Naive thymus-derived CD4-positive, alpha-beta T cell (primary cell): ENCODE data around the gene ZNF469. TPM values are rescaled to one million over a fixed set of nuclear protein-coding genes. Genes with fewer than 3 reads are reported as not detected.
A peak's percentile ranks its signal among the peaks of the same experiment; 100 is the strongest.

Experiments
- ATAC-seq: fragments of 150-1000 bp; cut with Tn5 transposase; 2 replicates; pipeline ENCODE4 v1.10.0; 2021; ENCODE audit warnings: mild to moderate bottlenecking, moderate library complexity
- CTCF ChIA-PET: fragments of 350-600 bp; sonication (Branson Sonifier 250); formaldehyde crosslinking; loops from one replicate; lab custom pipeline; 2021; ENCODE audit warnings: antibody characterized with exemption; lab: Charles Lee
- POLR2A ChIA-PET: fragments of 350-600 bp; sonication (Branson Sonifier 250); formaldehyde crosslinking; loops from one replicate; lab custom pipeline; 2021; ENCODE audit warnings: antibody characterized with exemption, inconsistent platforms; lab: Charles Lee
- DNase-seq, 9 donors: peaks; one replicate each; pipeline versions ENCODE4 v3.0.0 to v3.0.0-alpha.2; 2020 to 2022; ENCODE audit warnings: mixed read lengths in 1 of 9
- H3K27ac ChIP-seq: one replicate; pipeline ENCODE4 v1.7.0; 2013; ENCODE audit warnings: mild to moderate bottlenecking, low read depth, low read length, moderate library complexity
- H3K27me3 ChIP-seq, 2 donors: one replicate each; pipeline ENCODE4 v1.7.0; 2013; ENCODE audit warnings: low read length in 2 of 2, mild to moderate bottlenecking in 2 of 2, moderate library complexity in 2 of 2; ENCODE audit not compliant: control insufficient read depth in 2 of 2, insufficient read depth in 2 of 2
- H3K36me3 ChIP-seq, 3 experiments: 1 replicate in 2 of 3; 2 replicates in 1 of 3; pipeline ENCODE4 v1.7.0; 2013; ENCODE audit warnings: low read length in 3 of 3, mild to moderate bottlenecking in 3 of 3, moderate library complexity in 1 of 3; ENCODE audit not compliant: insufficient read depth in 3 of 3, control insufficient read depth in 2 of 3
- H3K4me1 ChIP-seq, 2 donors: one replicate each; pipeline ENCODE4 v1.7.0; 2013; ENCODE audit warnings: low read length in 2 of 2, mild to moderate bottlenecking in 2 of 2, moderate library complexity in 1 of 2; ENCODE audit not compliant: control insufficient read depth in 2 of 2, insufficient read depth in 2 of 2
- H3K4me3 ChIP-seq: 2 replicates; pipeline ENCODE4 v1.7.0; 2013; ENCODE audit warnings: mild to moderate bottlenecking, low read length
- H3K9me3 ChIP-seq, 3 experiments: 1 replicate in 2 of 3; 2 replicates in 1 of 3; pipeline ENCODE4 v1.7.0; 2013; ENCODE audit warnings: low read length in 3 of 3; ENCODE audit not compliant: control insufficient read depth in 2 of 3
- H3K27ac Mint-ChIP-seq, 9 donors: one replicate each; pipeline ENCODE4 v1.8.0; 2020 to 2022; ENCODE audit warnings: mixed read lengths in 9 of 9, mild to moderate bottlenecking in 8 of 9, moderate library complexity in 5 of 9, inconsistent platforms in 2 of 9
- H3K27me3 Mint-ChIP-seq, 5 donors: one replicate each; pipeline ENCODE4 v1.8.0; 2021 to 2022; ENCODE audit warnings: mixed read lengths in 5 of 5, mild to moderate bottlenecking in 1 of 5
- H3K36me3 Mint-ChIP-seq, 5 donors: one replicate each; pipeline ENCODE4 v1.8.0; 2020 to 2022; ENCODE audit warnings: mixed read lengths in 5 of 5, mild to moderate bottlenecking in 3 of 5, inconsistent platforms in 1 of 5
- H3K4me1 Mint-ChIP-seq, 7 donors: one replicate each; pipeline ENCODE4 v1.8.0; 2020 to 2022; ENCODE audit warnings: mixed read lengths in 7 of 7, mild to moderate bottlenecking in 3 of 7, inconsistent platforms in 1 of 7
- H3K4me3 Mint-ChIP-seq, 10 donors: one replicate each; pipeline ENCODE4 v1.8.0; 2020 to 2022; ENCODE audit warnings: mild to moderate bottlenecking in 10 of 10, mixed read lengths in 10 of 10, moderate library complexity in 6 of 10, inconsistent platforms in 2 of 10
- H3K9me3 Mint-ChIP-seq, 11 donors: one replicate each; pipeline ENCODE4 v1.8.0; 2020 to 2022; ENCODE audit warnings: mixed read lengths in 11 of 11, mild to moderate bottlenecking in 4 of 11, inconsistent platforms in 1 of 11, moderate library complexity in 1 of 11
- intact Hi-C, 2 donors: fragments of 100-400 bp; cut with micrococcal nuclease; formaldehyde crosslinking; loops; one replicate each; pipeline ENCODE4 v1.15.1; 2023
- polyA plus RNA-seq, 2 donors: library from polyadenylated mRNA; unstranded; fragments of 300-500 nt; fragmentation: Illumina TruSeq; gene quantifications; one replicate each; pipeline ENCODE4 v1.2.3, GENCODE V29; 2021
- total RNA-seq, 6 experiments: library from RNA in 5 of 6; stranded (reverse) in 5 of 6; gene quantifications; 1 replicate in 5 of 6; 2 replicates in 1 of 6; pipeline ENCODE4 v1.2.3 and lab custom pipeline; 2021 to 2026

ZNF469 gene
- total and polyA plus RNA-seq, 7 experiments from 2014 or later: 0.07 to 1.6 (median 1.1) TPM; not detected in 1

DNA sequence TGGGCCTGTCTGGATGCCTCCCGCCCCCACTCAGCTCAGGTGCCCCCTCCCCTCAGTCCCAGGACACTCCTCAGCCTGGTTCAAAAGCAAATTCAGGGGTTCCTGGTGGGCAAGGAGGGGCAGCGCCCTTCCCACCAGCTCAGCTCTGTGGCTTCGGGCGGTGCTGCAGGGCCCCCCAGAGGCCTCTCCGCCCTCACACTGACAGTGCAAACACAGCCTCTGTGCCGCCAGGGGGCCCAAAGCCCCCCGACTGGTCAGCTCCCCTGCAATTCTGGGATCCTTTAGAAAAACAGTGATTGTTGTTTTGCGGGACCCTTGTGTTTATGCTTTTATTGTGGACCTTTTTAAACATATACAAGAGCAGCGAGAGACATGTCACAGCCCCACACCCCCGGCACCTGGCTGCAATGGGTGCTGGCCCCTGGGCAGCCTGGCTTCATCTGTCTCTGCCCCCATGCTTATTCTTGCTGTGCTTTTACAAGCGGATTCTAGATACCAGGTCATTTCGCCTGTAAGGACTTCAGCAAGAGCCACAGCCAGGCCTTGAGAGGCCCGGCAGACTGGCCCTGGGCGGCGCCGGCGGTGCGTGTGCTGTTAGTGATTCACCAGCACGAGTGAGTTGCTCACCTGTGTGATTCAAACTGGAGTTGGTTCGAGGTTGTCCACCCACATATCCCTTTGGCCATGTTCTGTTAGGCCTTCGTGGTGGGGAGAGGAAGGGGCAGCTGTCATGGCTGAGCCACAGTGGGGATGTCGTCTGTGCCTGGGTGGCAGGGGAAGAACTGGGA lies 21.2 kb downstream of the ZNF469 start:
- Histone ChIP-seq H3K36me3 (no peaks in the 10 kb centered on the region), H3K27ac (no peak overlapping the region), H3K9me3 (no peaks in the 10 kb centered on the region), H3K27me3 (no peaks in the 10 kb centered on the region), H3K4me3 (no peak overlapping the region), H3K4me1 (no peaks in the 10 kb centered on the region)
- intact Hi-C loops: no loop called here
- H3K27ac Mint-ChIP-seq: no peak overlapping the region
- ATAC-seq: no peak
- POLR2A ChIA-PET: no interaction called here
- no peak for DNase-seq
- CTCF ChIA-PET: no interaction called here
- no peak overlapping the region for H3K4me3 Mint-ChIP-seq
- no peaks in the 10 kb centered on the region for H3K36me3 Mint-ChIP-seq
- H3K27me3 Mint-ChIP-seq: peaks cover 0 to 3% (median 0%) of the 10 kb centered on the region in 5 donors
- no peaks in the 10 kb centered on the region for H3K9me3 Mint-ChIP-seq
- peaks cover 4 to 15% (median 6%) of the 10 kb centered on the region in 7 donors for H3K4me1 Mint-ChIP-seq

DNA sequence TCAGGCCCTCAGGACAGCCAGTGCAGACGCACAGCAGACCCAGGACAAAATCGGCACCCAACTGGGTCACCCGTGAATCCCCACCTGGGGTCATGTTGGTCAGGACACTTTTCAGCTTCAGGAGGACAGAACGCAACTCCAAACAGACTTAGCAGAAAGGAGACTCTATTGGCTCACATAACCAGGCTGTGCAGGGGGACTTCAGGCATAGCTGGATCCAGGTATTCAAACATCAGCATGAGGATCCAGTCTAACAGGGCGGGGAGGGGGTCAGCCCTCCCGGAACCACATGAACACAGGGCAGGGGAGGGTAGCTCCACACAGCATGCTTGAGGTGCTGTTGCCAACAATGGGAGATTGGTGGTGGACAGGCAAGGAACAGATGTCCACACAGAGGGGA lies 22.0 kb downstream of the ZNF469 start:
- Mint-ChIP-seq H3K27ac (peak overlapping the region in 1 of 9 donors; percentile 20), H3K36me3 (no peaks in the 10 kb centered on the region), H3K4me3 (no peak overlapping the region), H3K4me1 (peaks cover 4 to 15% (median 6%) of the 10 kb centered on the region in 7 donors), H3K27me3 (peaks cover 0 to 3% (median 0%) of the 10 kb centered on the region in 5 donors), H3K9me3 (no peaks in the 10 kb centered on the region)
- Histone ChIP-seq H3K36me3 (no peaks in the 10 kb centered on the region), H3K4me1 (no peaks in the 10 kb centered on the region), H3K27ac (no peak overlapping the region), H3K27me3 (no peaks in the 10 kb centered on the region), H3K4me3 (no peak overlapping the region), H3K9me3 (no peaks in the 10 kb centered on the region)
- no peak for ATAC-seq
- DNase-seq: no peak
- ChIA-PET POLR2A (no interaction called here), CTCF (interaction anchor here (0.6 kb wide), 1 partner anchor 260 kb away, joined by 3 read pairs; no protein-coding TSS in a partner anchor)
- intact Hi-C loops: no loop called here

DNA sequence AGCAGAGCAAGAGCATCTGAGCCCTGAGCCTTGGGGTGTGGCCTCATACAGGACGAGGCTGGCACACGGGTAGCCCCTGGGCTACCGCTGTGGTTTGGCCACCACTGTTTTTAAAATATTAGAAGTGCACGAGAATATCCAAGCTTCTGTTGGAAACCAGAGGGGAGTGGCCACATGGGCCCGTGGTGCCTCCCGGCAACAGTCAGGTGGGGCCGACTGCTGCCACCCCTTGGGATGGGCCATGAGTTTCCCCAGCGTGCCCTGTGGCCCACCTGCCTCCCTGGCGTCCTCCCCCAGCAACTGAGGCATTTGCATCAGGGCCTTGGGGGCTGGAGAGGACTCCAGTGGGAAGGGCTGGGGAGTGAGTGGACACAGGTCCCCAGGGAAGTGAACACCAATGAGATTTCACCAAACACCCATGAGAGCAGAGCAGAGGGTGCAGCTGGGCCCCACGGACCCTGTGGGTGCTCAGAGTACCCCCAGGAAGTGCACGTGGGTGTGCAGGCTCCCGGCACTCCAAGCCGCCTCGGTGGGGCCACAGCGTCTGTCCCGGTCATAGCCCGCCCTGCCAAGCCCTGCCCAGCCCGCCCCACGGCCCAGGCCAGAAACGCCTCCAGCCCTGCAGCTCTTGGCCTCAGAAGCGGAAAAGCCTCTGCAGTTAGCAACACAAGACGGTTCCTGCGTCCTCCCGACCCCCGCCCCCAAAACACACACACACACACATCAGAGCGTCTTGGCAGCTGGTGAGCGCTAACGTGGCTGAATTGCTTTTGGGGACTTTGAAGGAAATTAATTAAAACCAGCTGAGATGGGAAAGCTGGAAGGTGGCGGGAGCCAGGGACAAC lies 22.7 kb downstream of the ZNF469 start:
- peaks cover 4 to 15% (median 6%) of the 10 kb centered on the region in 7 donors for H3K4me1 Mint-ChIP-seq
- intact Hi-C loops: no loop called here

DNA sequence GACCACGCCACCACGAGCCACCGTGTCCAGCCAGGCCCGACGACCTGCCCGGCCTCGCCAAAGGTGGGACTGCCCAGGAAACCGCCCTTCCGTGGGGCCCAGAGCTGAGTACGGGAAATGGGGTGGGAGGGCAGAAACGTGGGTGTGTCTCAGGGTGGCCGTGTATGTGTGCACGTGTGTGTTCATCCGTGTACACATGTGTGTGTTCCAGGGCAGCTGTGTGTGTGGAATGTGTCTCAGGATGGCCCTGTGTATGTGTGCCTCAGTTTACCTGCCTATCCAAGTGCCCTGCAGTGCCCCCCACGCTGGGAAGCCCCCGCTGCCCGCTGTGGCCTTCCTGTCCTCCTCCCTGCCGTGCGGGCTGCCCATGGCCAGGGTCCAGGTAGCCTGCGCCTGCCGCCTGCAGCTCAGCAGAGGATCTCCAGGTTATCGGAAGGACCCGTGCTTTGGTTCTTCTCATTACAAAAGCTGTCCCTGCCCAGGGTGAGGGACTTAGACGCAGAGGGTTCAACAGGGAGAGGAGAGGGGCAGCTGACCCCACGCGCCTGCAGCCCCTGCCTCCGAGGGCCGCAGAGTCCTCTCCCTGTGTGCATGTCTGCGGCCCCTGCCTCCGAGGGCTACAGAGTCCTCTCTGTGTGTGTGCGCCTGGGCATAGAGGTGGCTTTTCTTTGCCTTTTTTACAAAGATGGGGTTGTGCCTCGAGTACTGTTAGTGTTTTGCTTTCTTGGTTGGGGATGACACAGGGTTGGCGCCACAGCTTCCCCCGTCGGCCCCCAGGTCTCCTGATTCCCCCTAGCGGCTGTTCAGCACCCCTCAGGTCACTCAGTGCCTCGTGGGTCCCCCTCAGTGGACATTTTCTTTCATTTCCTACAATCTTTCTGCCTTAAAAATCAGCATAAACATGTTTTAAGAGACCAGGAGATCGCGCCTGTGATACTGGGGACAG lies 23.6 kb downstream of the ZNF469 start:
- H3K36me3 ChIP-seq: no peaks in the 10 kb centered on the region
- no peaks in the 10 kb centered on the region for H3K4me1 ChIP-seq
- Mint-ChIP-seq H3K9me3 (no peaks in the 10 kb centered on the region), H3K27ac (no peak overlapping the region), H3K27me3 (peaks cover 0 to 3% (median 0%) of the 10 kb centered on the region in 5 donors), H3K4me1 (peaks cover 4 to 15% (median 6%) of the 10 kb centered on the region in 7 donors), H3K36me3 (no peaks in the 10 kb centered on the region), H3K4me3 (no peak overlapping the region)
- no peak for ATAC-seq
- ChIA-PET POLR2A (no interaction called here), CTCF (no interaction called here)
- H3K4me3 ChIP-seq: no peak overlapping the region
- H3K9me3 ChIP-seq: no peaks in the 10 kb centered on the region
- intact Hi-C loops: no loop called here
- DNase-seq: no peak
- H3K27ac ChIP-seq: no peak overlapping the region
- no peaks in the 10 kb centered on the region for H3K27me3 ChIP-seq

More for the DNA sequence above, 22.7 kb downstream of the ZNF469 start:
- no peak overlapping the region for H3K27ac Mint-ChIP-seq
- H3K4me1 ChIP-seq: no peaks in the 10 kb centered on the region
- no peak for ATAC-seq
- no peaks in the 10 kb centered on the region for H3K9me3 ChIP-seq
- H3K27me3 ChIP-seq: no peaks in the 10 kb centered on the region
- H3K27me3 Mint-ChIP-seq: peaks cover 0 to 3% (median 0%) of the 10 kb centered on the region in 5 donors
- H3K36me3 Mint-ChIP-seq: no peaks in the 10 kb centered on the region
- POLR2A ChIA-PET: no interaction called here
- DNase-seq: no peak
- no peak overlapping the region for H3K4me3 Mint-ChIP-seq
- no peaks in the 10 kb centered on the region for H3K9me3 Mint-ChIP-seq
- no peak overlapping the region for H3K4me3 ChIP-seq
- no peak overlapping the region for H3K27ac ChIP-seq
- CTCF ChIA-PET: no interaction called here
- no peaks in the 10 kb centered on the region for H3K36me3 ChIP-seq

DNA sequence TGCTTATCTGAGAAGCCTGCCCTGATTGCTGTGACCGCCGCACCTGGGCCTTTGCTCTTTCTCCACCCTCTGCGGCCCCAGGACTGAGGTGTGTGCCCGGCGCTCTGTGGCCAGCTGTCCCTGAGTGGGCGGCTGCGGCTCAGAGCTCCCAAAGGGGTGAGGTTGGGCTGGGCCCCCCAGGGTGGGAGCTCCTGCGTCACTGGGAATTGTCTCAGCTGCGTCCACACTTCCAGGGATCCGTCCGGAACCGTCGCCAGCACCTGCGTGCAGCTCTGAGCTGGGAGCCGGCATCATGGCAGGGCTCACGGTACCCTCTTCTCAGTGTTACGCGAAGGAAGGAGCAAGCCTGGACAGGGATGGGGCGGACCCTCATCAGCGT lies 24.3 kb downstream of the ZNF469 start:
- Mint-ChIP-seq H3K27me3 (peaks cover 0 to 3% (median 0%) of the 10 kb centered on the region in 5 donors), H3K27ac (no peak overlapping the region), H3K36me3 (no peaks in the 10 kb centered on the region), H3K4me1 (peaks cover 4 to 13% (median 6%) of the 10 kb centered on the region in 7 donors), H3K4me3 (no peak overlapping the region), H3K9me3 (no peaks in the 10 kb centered on the region)
- ATAC-seq: no peak
- no peaks in the 10 kb centered on the region for H3K9me3 ChIP-seq
- ChIA-PET POLR2A (no interaction called here), CTCF (no interaction called here)
- intact Hi-C loops: no loop called here
- H3K4me1 ChIP-seq: no peaks in the 10 kb centered on the region
- no peaks in the 10 kb centered on the region for H3K27me3 ChIP-seq
- H3K36me3 ChIP-seq: no peaks in the 10 kb centered on the region
- no peak for DNase-seq
- H3K4me3 ChIP-seq: no peak overlapping the region
- no peak overlapping the region for H3K27ac ChIP-seq

DNA sequence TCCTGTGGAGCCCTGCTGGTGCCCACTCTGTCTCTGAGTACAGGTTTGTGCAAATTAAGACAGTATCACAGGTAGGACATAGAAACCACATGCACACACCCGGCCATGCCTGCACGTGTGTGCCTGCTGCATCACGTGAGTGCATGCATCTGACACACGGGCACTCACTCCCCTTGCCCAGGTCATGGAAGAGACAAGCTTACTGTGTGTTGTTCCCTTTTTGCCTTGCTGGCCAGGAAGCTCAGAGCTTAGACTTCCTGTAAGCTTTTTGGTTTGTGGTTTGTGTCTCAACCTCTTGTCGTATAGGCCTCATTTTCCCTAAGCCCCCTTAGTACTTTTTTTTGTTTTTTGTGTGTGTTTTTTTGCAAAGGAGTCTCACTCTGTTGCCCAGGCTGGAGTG lies 25.0 kb downstream of the ZNF469 start:
- H3K27ac ChIP-seq: no peak overlapping the region
- H3K27me3 ChIP-seq: no peaks in the 10 kb centered on the region
- H3K4me1 ChIP-seq: no peaks in the 10 kb centered on the region
- H3K9me3 ChIP-seq: no peaks in the 10 kb centered on the region
- intact Hi-C loops: no loop called here
- Mint-ChIP-seq H3K9me3 (no peaks in the 10 kb centered on the region), H3K4me1 (peaks cover 4 to 13% (median 6%) of the 10 kb centered on the region in 7 donors), H3K27ac (peak overlapping the region in 2 of 9 donors; percentile 30 to 37), H3K36me3 (no peaks in the 10 kb centered on the region), H3K27me3 (peaks cover 0 to 3% (median 0%) of the 10 kb centered on the region in 5 donors), H3K4me3 (no peak overlapping the region)
- no peaks in the 10 kb centered on the region for H3K36me3 ChIP-seq
- CTCF ChIA-PET: no interaction called here
- POLR2A ChIA-PET: no interaction called here
- peak; percentile 44 for ATAC-seq
- no peak overlapping the region for H3K4me3 ChIP-seq
- DNase-seq: no peak
